ENCODE results near the gene FBLL1. TPM values are rescaled to one million over a fixed set of nuclear protein-coding genes. Genes with fewer than 3 reads are reported as not detected.

FBLL1 gene
- total RNA-seq, result not detected
- polyA plus RNA-seq, result 0.09 TPM
- long read RNA-seq, donor 1, result 0 reads
- long read RNA-seq, donor 2, partial matches to known transcripts, result 0 of 1 reads
- long read RNA-seq, donor 2, other reads (novel, unspliced or antisense), result 0 of 1 reads
- long read RNA-seq, donor 3, result 0 reads
- long read RNA-seq, donor 4, result 0 reads

DNA sequence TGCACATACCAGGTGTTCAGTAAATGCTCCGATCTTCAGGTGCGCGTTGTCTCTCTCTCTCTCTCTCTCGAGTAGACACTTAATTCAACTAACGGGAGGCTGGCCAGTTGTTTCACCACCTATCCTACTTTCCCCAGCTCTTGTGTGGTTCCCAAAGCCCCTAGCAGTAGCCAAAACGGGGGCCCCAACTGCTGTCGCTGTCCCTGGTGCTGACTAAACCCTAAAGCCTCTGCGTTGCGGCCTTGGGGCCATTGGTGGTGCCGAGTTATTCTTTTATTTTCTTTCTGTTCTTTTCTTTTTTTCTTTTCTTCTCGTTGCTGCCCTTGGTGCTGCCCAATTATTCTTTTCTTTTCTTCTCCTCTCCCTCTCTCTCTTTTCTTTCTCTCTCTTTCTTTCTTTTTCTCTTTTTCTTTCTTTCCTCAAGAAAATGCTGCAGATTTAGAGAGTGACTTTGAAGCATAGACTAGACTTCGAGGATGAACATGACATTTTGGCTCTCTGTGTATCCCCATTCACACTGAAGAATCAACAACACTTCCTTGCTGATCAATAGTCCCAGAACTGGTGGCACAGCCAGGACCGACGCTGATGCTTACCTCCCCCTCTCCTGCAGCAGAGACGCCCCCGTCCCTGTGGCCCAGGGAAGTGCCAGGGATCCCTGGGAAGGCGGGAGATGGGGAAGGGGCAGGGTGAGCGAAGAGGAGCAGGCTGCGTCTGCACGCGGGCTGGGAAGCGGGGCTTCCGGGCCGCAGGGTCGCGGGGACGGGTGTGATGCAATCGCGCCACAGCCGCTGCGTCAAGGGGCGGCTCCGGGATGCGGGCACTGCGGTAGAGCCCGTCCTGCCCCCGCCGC, at the start of gene FBLL1:
Gene FBLL1, plus strand, starts transcription at position 785 of the 853 bp plus-strand sequence. CDS start 200 bp downstream, outside the sequence.
- DNase-seq (peak; percentile 23 to 64 (median 58)), ATAC-seq (peak in 1 of 2 donors; percentile 57)
- 9% methylated on average over 38 of the region's 38 CpGs for WGBS
- Histone ChIP-seq H3K4me3 (ENCODE audit: low read length) (peak within 1 kb of the TSS; percentile 50), H3K27me3 (ENCODE audit: control insufficient read depth, insufficient read depth) (no peaks in the 10 kb centered on the region), H3K4me1 (ENCODE audit: control insufficient read depth, insufficient read depth, low read length) (no peaks in the 10 kb centered on the region), H3K9me3 (ENCODE audit: control insufficient read depth, low read length) (no peaks in the 10 kb centered on the region), H3K27ac (ENCODE audit: low read length) (no peak within 1 kb of the TSS)
- intact Hi-C loops (cut with DNase I), result no loop called here

- Histone ChIP-seq H3K27ac (ENCODE audit: low read length) (no peak overlapping the region), H3K4me3 (ENCODE audit: low read length) (no peak overlapping the region), H3K27me3 (ENCODE audit: control insufficient read depth, insufficient read depth) (no peaks in the 10 kb centered on the region), H3K9me3 (ENCODE audit: control insufficient read depth, low read length) (no peaks in the 10 kb centered on the region), H3K4me1 (ENCODE audit: control insufficient read depth, insufficient read depth, low read length) (no peaks in the 10 kb centered on the region)
- WGBS, result 88% methylated on average over 3 of the region's 3 CpGs
- ATAC-seq (no peak), DNase-seq (no peak)
- intact Hi-C loops (cut with DNase I), result loop anchor here in 3 of 4 donors (10.0 kb wide), 1 partner anchor 216 kb away; no protein-coding TSS in a partner anchor
These were observed 48.5 kb upstream of the FBLL1 start for GRCh38 chr5:168480601-168481000.

DNA sequence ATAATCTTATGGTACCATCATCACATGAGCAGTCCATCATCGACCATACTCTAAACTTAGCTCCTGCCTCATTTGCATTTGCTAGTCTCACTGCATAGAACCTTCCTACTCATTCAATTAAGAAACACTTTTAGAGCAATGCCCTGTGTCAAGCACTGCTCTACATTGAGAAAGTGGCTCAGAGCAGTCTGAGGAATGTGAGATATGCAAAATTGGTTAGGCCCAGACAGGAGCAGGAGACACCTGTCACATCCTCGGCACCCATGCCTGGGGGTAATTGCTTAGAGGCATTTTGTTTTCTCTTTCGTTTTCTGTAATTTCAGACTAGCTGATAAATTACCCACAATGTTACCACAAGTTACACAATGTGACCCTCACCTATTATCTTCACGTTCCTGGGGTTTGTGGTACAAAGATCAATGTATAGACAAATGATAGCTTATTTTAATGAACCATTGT, 47.7 kb upstream of the FBLL1 start:
- no peaks in the 10 kb centered on the region for H3K27me3 ChIP-seq (ENCODE audit: control insufficient read depth, insufficient read depth)
- H3K4me3 ChIP-seq (ENCODE audit: low read length), result no peak overlapping the region
- H3K4me1 ChIP-seq (ENCODE audit: control insufficient read depth, insufficient read depth, low read length), result no peaks in the 10 kb centered on the region
- WGBS, result 42% methylated on average over 4 of the region's 4 CpGs
- H3K27ac ChIP-seq (ENCODE audit: low read length), result no peak overlapping the region
- DNase-seq, result no peak
- no peak for ATAC-seq
- intact Hi-C loops (cut with DNase I), result loop anchor here in 3 of 4 donors (10.0 kb wide), 1 partner anchor 217 kb away; no protein-coding TSS in a partner anchor
- no peaks in the 10 kb centered on the region for H3K9me3 ChIP-seq (ENCODE audit: control insufficient read depth, low read length)

DNA sequence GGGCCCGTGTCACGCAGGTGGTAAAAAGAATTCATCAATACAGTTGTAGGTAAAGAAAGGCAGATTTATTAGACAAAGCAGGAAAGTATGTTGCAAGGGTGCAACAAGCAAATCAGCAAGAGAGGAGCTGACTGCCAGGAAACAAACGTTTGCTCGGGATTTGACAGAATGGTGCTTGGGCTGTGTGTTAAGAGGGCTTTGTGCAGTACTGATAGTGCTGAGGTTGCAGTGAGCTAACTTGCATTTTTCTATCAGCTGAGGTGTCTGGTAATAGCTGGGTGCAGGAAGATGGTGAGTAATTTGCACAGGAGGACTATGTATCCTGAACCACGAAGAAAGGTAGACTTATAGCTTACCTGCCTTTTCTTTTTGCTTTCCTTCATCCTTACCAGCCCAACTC, 46.7 kb upstream of the FBLL1 start:
- Histone ChIP-seq H3K27me3 (ENCODE audit: control insufficient read depth, insufficient read depth) (no peaks in the 10 kb centered on the region), H3K9me3 (ENCODE audit: control insufficient read depth, low read length) (no peaks in the 10 kb centered on the region), H3K4me3 (ENCODE audit: low read length) (no peak overlapping the region), H3K4me1 (ENCODE audit: control insufficient read depth, insufficient read depth, low read length) (no peaks in the 10 kb centered on the region), H3K27ac (ENCODE audit: low read length) (no peak overlapping the region)
- intact Hi-C loops (cut with DNase I), result loop anchor here in 3 of 4 donors (10.0 kb wide), 1 partner anchor 218 kb away; no protein-coding TSS in a partner anchor
- DNase-seq (no peak), ATAC-seq (no peak)
- WGBS, result 58% methylated on average over 5 of the region's 5 CpGs

DNA sequence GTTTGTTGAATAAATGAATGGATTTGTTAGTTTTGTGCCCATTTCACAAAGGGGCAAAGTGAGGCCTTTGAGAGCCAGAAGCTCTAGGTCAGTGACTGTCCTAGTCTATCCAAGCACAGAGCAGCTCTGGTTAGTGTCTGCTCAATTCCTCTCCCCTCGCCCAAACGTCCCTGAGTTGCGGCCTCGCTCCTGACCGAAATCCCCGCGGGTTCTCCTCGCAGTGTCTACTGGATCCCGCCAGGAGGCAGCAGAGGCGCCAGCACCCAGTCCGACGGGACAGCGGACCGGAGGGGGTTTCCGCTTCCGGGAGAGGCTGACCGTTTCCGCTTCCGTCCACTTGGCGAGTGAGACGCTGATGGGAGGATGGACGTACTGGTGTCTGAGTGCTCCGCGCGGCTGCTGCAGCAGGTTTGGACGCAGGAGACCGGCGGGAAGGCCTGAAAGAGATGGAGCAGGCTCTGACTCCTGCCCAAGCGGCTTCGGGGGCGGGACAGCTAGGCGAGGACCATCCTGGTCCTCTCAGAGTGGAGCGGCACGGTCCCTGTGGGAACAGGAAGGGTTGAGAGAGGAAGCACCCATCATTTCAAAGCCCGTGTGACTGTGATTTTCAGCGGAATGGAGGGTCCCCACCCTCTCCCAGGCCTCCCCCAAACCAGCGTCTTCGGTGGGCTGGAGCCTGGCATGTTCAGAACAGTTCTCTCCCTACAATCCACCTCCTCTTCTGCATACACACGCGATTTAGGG, 42.8 kb upstream of the FBLL1 start, which contains the start of gene RARS1:
Gene RARS1, plus strand, starts transcription at position 336 of the 744 bp plus-strand sequence. Its CDS starts 28 bp downstream, at position 364.
- under 1% methylated on average over 40 of the region's 40 CpGs for WGBS
- no peak within 1 kb of the TSS for H3K27ac ChIP-seq (ENCODE audit: low read length)

DNA sequence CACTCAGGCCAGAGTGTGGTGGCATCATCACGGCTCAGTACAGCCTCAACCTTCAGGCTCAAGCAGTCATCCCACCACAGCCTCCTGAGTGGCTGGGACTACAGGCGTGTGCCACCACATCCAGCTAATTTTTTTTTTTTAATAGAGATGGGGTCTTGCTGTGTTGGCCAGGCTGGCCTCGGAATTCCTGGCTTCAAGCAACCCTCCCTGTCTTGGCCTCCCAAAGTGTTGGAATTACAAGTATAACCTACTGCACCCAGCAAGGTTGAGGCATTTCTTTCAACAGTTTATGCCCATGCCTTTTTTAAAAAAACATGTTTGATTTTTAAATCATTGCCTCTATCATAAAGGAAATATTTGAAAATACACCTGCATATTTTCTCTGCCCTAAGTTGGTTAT, 40.0 kb upstream of the FBLL1 start:
- ATAC-seq (no peak), DNase-seq (no peak)
- WGBS, result 95% methylated on average over 3 of the region's 3 CpGs
- Histone ChIP-seq H3K4me3 (ENCODE audit: low read length) (no peak overlapping the region), H3K27me3 (ENCODE audit: control insufficient read depth, insufficient read depth) (no peaks in the 10 kb centered on the region), H3K9me3 (ENCODE audit: control insufficient read depth, low read length) (no peaks in the 10 kb centered on the region), H3K27ac (ENCODE audit: low read length) (no peak overlapping the region), H3K4me1 (ENCODE audit: control insufficient read depth, insufficient read depth, low read length) (no peaks in the 10 kb centered on the region)
- intact Hi-C loops (cut with DNase I), result loop anchor here (5.0 to 10.0 kb wide), 2 partner anchors 222 to 224 kb away; no protein-coding TSS in a partner anchor

More for the DNA sequence above, 42.8 kb upstream of the FBLL1 start, which contains the start of gene RARS1:
- Histone ChIP-seq H3K9me3 (ENCODE audit: control insufficient read depth, low read length) (no peaks in the 10 kb centered on the region), H3K27me3 (ENCODE audit: control insufficient read depth, insufficient read depth) (no peaks in the 10 kb centered on the region), H3K4me1 (ENCODE audit: control insufficient read depth, insufficient read depth, low read length) (no peaks in the 10 kb centered on the region), H3K4me3 (ENCODE audit: low read length) (peak within 1 kb of the TSS; percentile 91)
- ATAC-seq, result peak; percentile 99
- intact Hi-C loops (cut with DNase I), result loop anchor here (5.0 to 10.0 kb wide), 2 partner anchors 219 to 222 kb away; no protein-coding TSS in a partner anchor
- peak; percentile 95 to 97 (median 97) for DNase-seq

DNA sequence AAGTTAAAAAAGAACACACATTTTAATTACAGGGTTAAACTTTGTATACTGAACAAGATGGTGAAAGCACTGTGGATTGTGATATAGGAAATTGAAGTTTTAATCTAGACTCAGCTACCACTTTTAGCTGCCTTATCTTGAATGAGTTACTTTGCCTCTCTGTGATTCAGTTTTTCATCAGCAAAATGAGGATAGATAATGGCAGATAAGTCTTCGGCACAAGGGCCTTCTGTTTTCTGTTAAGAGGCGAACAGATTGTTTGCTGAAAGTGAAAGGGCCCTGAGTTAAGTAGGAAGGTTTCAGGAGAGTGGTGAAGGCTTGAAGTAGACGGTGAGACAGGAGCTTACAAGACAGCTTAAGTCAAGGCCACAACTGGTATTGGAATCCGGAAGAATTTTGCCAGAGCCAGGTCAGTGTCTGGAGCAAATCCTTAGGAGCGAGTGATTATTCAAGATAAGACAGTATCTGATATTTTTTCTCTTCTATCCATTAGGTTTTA, 35.0 kb upstream of the FBLL1 start:
- H3K4me3 ChIP-seq (ENCODE audit: low read length), result no peak overlapping the region
- no peak overlapping the region for H3K27ac ChIP-seq (ENCODE audit: low read length)
- H3K27me3 ChIP-seq (ENCODE audit: control insufficient read depth, insufficient read depth), result no peaks in the 10 kb centered on the region
- DNase-seq (no peak), ATAC-seq (no peak)
- H3K4me1 ChIP-seq (ENCODE audit: control insufficient read depth, insufficient read depth, low read length), result no peaks in the 10 kb centered on the region
- H3K9me3 ChIP-seq (ENCODE audit: control insufficient read depth, low read length), result no peaks in the 10 kb centered on the region
- intact Hi-C loops (cut with DNase I), result no loop called here
- WGBS, result 68% methylated on average over 5 of the region's 5 CpGs

DNA sequence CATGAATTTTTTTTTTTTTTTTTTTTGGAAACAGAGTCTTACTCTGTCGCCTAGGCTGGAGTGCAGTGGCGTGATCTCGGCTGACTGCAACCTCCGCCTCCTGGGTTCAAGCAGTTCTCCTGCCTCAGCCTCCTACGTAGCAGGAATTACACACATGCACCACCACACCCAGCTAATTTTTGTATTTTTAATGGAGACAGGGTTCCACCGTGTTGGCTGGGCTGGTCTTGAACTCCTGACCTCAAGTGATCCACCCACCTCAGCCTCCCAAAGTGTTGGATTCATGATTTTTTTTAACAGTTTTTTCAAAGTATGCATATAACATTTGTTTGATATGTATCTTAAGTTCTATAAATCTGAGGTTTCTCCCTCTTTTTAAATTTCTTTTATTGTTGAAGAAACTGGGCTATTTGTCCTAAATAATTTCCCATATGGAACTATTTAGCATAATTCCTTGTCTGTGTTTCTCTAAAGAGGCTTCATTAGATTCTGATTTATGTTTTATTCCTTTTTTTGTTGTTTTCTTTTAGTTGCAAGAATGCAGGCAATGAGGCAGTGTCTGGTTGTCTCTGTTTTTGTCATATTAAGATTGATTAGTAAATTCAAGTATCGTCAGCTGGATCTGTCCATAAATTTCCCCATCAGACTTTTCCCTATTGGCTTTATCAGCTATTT, 26.4 kb upstream of the FBLL1 start:
- Histone ChIP-seq H3K9me3 (ENCODE audit: control insufficient read depth, low read length) (no peaks in the 10 kb centered on the region), H3K27me3 (ENCODE audit: control insufficient read depth, insufficient read depth) (no peaks in the 10 kb centered on the region), H3K4me1 (ENCODE audit: control insufficient read depth, insufficient read depth, low read length) (no peaks in the 10 kb centered on the region), H3K27ac (ENCODE audit: low read length) (no peak overlapping the region), H3K4me3 (ENCODE audit: low read length) (no peak overlapping the region)
- DNase-seq, result no peak
- whole genome bisulfite sequencing, result 93% methylated on average over 7 of the region's 7 CpGs
- intact Hi-C loops (cut with DNase I), result no loop called here
- no peak for ATAC-seq

DNA sequence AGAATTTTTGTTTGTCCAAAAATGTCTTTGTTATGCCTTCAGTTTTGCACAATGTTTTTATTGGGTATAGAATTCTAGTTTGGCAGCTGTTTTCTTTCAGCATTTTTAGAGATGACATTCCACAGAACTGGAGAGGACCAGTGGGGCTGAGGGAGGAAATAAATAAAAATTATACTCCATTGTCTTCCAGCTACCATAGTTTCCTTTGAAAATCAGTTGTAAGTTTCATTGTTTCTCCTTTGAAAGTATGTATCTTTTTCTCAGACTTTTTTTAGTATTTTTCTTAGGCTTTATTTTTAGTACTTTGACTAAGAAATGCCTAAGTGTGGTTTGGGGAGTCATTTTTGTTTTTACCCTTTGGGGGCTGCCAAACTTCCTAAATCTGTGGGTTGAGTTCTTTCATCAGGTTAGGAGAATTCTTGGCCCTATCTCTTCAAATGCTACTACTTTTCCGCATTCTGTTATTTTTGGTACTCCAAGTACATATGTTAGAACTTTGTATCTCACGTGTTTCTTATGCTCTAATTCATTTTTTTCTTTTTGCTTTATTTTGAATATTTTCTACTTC, 15.2 kb upstream of the FBLL1 start:
- WGBS, result over 99% methylated on average over 2 of the region's 2 CpGs
- no peak overlapping the region for H3K4me3 ChIP-seq (ENCODE audit: low read length)
- ATAC-seq (no peak), DNase-seq (no peak)
- no peaks in the 10 kb centered on the region for H3K27me3 ChIP-seq (ENCODE audit: control insufficient read depth, insufficient read depth)
- no peak overlapping the region for H3K27ac ChIP-seq (ENCODE audit: low read length)
- H3K9me3 ChIP-seq (ENCODE audit: control insufficient read depth, low read length), result no peaks in the 10 kb centered on the region
- intact Hi-C loops (cut with DNase I), result no loop called here
- no peaks in the 10 kb centered on the region for H3K4me1 ChIP-seq (ENCODE audit: control insufficient read depth, insufficient read depth, low read length)

GRCh38 chr5:168525856-168526255, 3.2 kb upstream of the FBLL1 start:
- no peak for DNase-seq
- 71% methylated on average over 2 of the region's 2 CpGs for WGBS

More at GRCh38 chr5:168525856-168526255, 3.2 kb upstream of the FBLL1 start:
- Histone ChIP-seq H3K9me3 (ENCODE audit: control insufficient read depth, low read length) (no peaks in the 10 kb centered on the region), H3K4me3 (ENCODE audit: low read length) (no peak overlapping the region), H3K27ac (ENCODE audit: low read length) (no peak overlapping the region), H3K4me1 (ENCODE audit: control insufficient read depth, insufficient read depth, low read length) (no peaks in the 10 kb centered on the region), H3K27me3 (ENCODE audit: control insufficient read depth, insufficient read depth) (no peaks in the 10 kb centered on the region)
- no peak for ATAC-seq
- intact Hi-C loops (cut with DNase I), result no loop called here
